HCT116 (cell line): ENCODE data around the gene PACRGL. TPM values are rescaled to one million over a fixed set of nuclear protein-coding genes. Genes with fewer than 3 reads are reported as not detected.

Experiments used
- ATAC-seq: fragments of 200-7000 bp; cut with Tn5 transposase; 2 replicates; pipeline ENCODE4 v1.9.1; 2020; ENCODE audit warnings: mild to moderate bottlenecking, moderate library complexity
- BruUV-seq: library from RNA; stranded (reverse); fragments of 400-500 nt; replicated peaks from 2 replicates; lab custom pipeline; 2021; lab: Mats Ljungman, UMichigan
- CTCF ChIA-PET: fragments of 300-600 bp; sonication (Branson Sonifier 250); formaldehyde crosslinking; loops from one replicate; lab custom pipeline; 2021; ENCODE audit warnings: antibody characterized with exemption; lab: Charles Lee
- POLR2A ChIA-PET: fragments of 300-600, 350-600 bp; sonication (Branson Sonifier 250); formaldehyde crosslinking; loops from one replicate; lab custom pipeline; 2021; ENCODE audit warnings: antibody characterized with exemption; lab: Charles Lee
- RAD21 ChIA-PET, 2 experiments: fragments of 300-600 bp; sonication (Branson Sonifier 250); formaldehyde crosslinking; loops; one replicate each; lab custom pipeline; 2023; ENCODE audit warnings: low total read pairs in 2 of 2; ENCODE audit not compliant: uncharacterized antibody in 2 of 2, unreplicated experiment in 2 of 2, low non-redundant PET in 1 of 2; lab: Charles Lee
- DNase-seq: peaks from one replicate; pipeline ENCODE4 v3.0.0-alpha.2; 2010; ENCODE audit warnings: low read depth, low spot score
- H2AFZ ChIP-seq: fragments of 200-600 bp; shearing (Covaris generic), sonication (generic); 2 replicates; pipeline ENCODE4 v1.6.1; 2017; ENCODE audit warnings: low read depth, mixed run types, mixed read lengths, antibody characterized with exemption, low read length; ENCODE audit not compliant: poor library complexity, severe bottlenecking
- H3K27ac ChIP-seq: 2 replicates; pipeline ENCODE4 v1.5.1; 2012; ENCODE audit warnings: low read depth, low read length
- H3K27me3 ChIP-seq: fragments of 200-600 bp; sonication (generic); 2 replicates; pipeline ENCODE4 v1.6.1; 2016; ENCODE audit warnings: mixed run types, low read length, mixed read lengths; ENCODE audit not compliant: insufficient read depth
- H3K36me3 ChIP-seq, 2 experiments: fragments of 200-500 bp in 1 of 2; fragments of 200-600 bp in 1 of 2; sonication (Bioruptor generic) in 1 of 2; sonication (generic) in 1 of 2; 2 replicates each; pipeline versions ENCODE4 v1.5.1 to v1.6.1; 2014 to 2016; ENCODE audit warnings: low read length in 2 of 2, inconsistent platforms in 1 of 2, mixed read lengths in 1 of 2, mixed run types in 1 of 2; ENCODE audit not compliant: insufficient read depth in 2 of 2, control insufficient read depth in 1 of 2
- H3K4me1 ChIP-seq, 2 experiments: fragments of 200-600 bp in 1 of 2; sonication (generic) in 1 of 2; 2 replicates each; pipeline versions ENCODE4 v1.5.1 to v1.6.1; 2012 to 2017; ENCODE audit warnings: low read length in 2 of 2, inconsistent platforms in 1 of 2, mild to moderate bottlenecking in 1 of 2, mixed read lengths in 1 of 2, mixed run types in 1 of 2, moderate library complexity in 1 of 2; ENCODE audit not compliant: insufficient read depth in 2 of 2, control insufficient read depth in 1 of 2
- H3K4me2 ChIP-seq: fragments of 200-600 bp; sonication (generic); 2 replicates; pipeline ENCODE4 v1.6.1; 2017; ENCODE audit warnings: mixed run types, low read length, mixed read lengths
- H3K4me3 ChIP-seq, 2 experiments: fragments of 200-600 bp in 1 of 2; sonication (generic) in 1 of 2; replicated peaks in 1 of 2; 2 replicates each; pipeline ENCODE4 v1.5.1; 2011 to 2016; ENCODE audit warnings: low read length in 2 of 2, control low read depth in 1 of 2, low read depth in 1 of 2, mild to moderate bottlenecking in 1 of 2, mixed read lengths in 1 of 2, mixed run types in 1 of 2
- H3K79me2 ChIP-seq: fragments of 200-600 bp; sonication (generic); 2 replicates; pipeline ENCODE4 v1.6.1; 2017; ENCODE audit warnings: mild to moderate bottlenecking, mixed run types, low read length, moderate library complexity, mixed read lengths; ENCODE audit not compliant: insufficient read depth
- H3K9ac ChIP-seq: fragments of 200-600 bp; sonication (generic); 2 replicates; pipeline ENCODE4 v1.6.1; 2016; ENCODE audit warnings: low read length, mixed read lengths
- H3K9me2 ChIP-seq: fragments of 200-600 bp; sonication (generic), shearing (Covaris generic); 2 replicates; pipeline ENCODE4 v1.6.1; 2017; ENCODE audit warnings: mixed run types, mild to moderate bottlenecking, moderate library complexity; ENCODE audit not compliant: insufficient read depth
- H3K9me3 ChIP-seq, 2 experiments: fragments of 200-500 bp in 1 of 2; fragments of 200-600 bp in 1 of 2; sonication (Bioruptor generic) in 1 of 2; sonication (generic) in 1 of 2; 2 replicates each; pipeline ENCODE4 v1.6.1; 2014 to 2017; ENCODE audit warnings: low read length in 2 of 2, mixed read lengths in 2 of 2, inconsistent platforms in 1 of 2, low read depth in 1 of 2, mild to moderate bottlenecking in 1 of 2, mixed run types in 1 of 2, moderate library complexity in 1 of 2; ENCODE audit not compliant: control insufficient read depth in 1 of 2, insufficient read depth in 1 of 2
- H4K20me1 ChIP-seq: fragments of 200-600 bp; sonication (generic), shearing (Covaris generic); 2 replicates; pipeline ENCODE4 v1.6.1; 2017; ENCODE audit warnings: mixed run types, mild to moderate bottlenecking, moderate library complexity; ENCODE audit not compliant: insufficient read depth
- CBX3 ChIP-seq: IDR thresholded peaks from 2 replicates; pipeline ENCODE4 v1.6.1; 2012; ENCODE audit warnings: low read depth
- CEBPB ChIP-seq: IDR thresholded peaks from 2 replicates; pipeline ENCODE4 v1.6.1; 2012; ENCODE audit warnings: low read depth
- CTCF ChIP-seq, 3 experiments: fragments of 200-600 bp in 1 of 3; sonication (generic) in 1 of 3; IDR thresholded peaks in 2 of 3; conservative IDR thresholded peaks in 1 of 3; 2 replicates each; pipeline ENCODE4 v1.5.1; 2012 to 2017; ENCODE audit warnings: low read depth in 2 of 3, low read length in 2 of 3, antibody characterized with exemption in 1 of 3, borderline replicate concordance in 1 of 3, control low read depth in 1 of 3, mild to moderate bottlenecking in 1 of 3, mixed read lengths in 1 of 3, mixed run types in 1 of 3, moderate library complexity in 1 of 3; ENCODE audit not compliant: insufficient read depth in 1 of 3
- EGR1 ChIP-seq: IDR thresholded peaks from 2 replicates; pipeline ENCODE4 v1.6.1; 2012; ENCODE audit warnings: low read depth
- ELF1 ChIP-seq: IDR thresholded peaks from 2 replicates; pipeline ENCODE4 v1.6.1; 2012; ENCODE audit warnings: low read depth, borderline replicate concordance
- FOSL1 ChIP-seq: IDR thresholded peaks from 2 replicates; pipeline ENCODE4 v1.6.1; 2012; ENCODE audit warnings: low read depth
- JUND ChIP-seq: IDR thresholded peaks from 2 replicates; pipeline ENCODE4 v1.6.1; 2012
- POLR2AphosphoS5 ChIP-seq: IDR thresholded peaks from 2 replicates; pipeline ENCODE4 v1.6.1; 2011; ENCODE audit warnings: mild to moderate bottlenecking, low read depth, low read length, moderate library complexity
- RAD21 ChIP-seq: IDR thresholded peaks from 2 replicates; pipeline ENCODE4 v1.6.1; 2012; ENCODE audit warnings: low read depth, mild to moderate bottlenecking
- REST ChIP-seq: IDR thresholded peaks from 2 replicates; pipeline ENCODE4 v1.6.1; 2012; ENCODE audit warnings: low read depth
- SIN3A ChIP-seq: IDR thresholded peaks from 2 replicates; pipeline ENCODE4 v1.6.1; 2012; ENCODE audit warnings: low read depth
- SP1 ChIP-seq: IDR thresholded peaks from 2 replicates; pipeline ENCODE4 v1.6.1; 2012; ENCODE audit warnings: low read depth
- SRF ChIP-seq: IDR thresholded peaks from 2 replicates; pipeline ENCODE4 v1.6.1; 2012; ENCODE audit warnings: low read depth
- TCF7L2 ChIP-seq: IDR thresholded peaks from 2 replicates; pipeline ENCODE4 v1.7.0; 2011; ENCODE audit warnings: borderline replicate concordance, inconsistent platforms; ENCODE audit not compliant: insufficient read depth, insufficient read length; ENCODE audit errors: extremely low read depth
- YY1 ChIP-seq: IDR thresholded peaks from 2 replicates; pipeline ENCODE4 v1.6.1; 2011; ENCODE audit warnings: low read length, low read depth, moderate library complexity, mild to moderate bottlenecking; ENCODE audit not compliant: insufficient replicate concordance; ENCODE audit errors: extremely low read depth
- ZFX ChIP-seq: fragments of 450-650 bp; IDR thresholded peaks from 2 replicates; pipeline ENCODE4 v1.6.1; 2017
- ZNF274 ChIP-seq: fragments of 200-500 bp; sonication (Bioruptor generic); IDR thresholded peaks from 2 replicates; pipeline ENCODE4 v1.6.1; 2014; ENCODE audit warnings: mild to moderate bottlenecking, low read depth, low read length, inconsistent platforms
- intact Hi-C: fragments of 100-400 bp; cut with micrococcal nuclease; formaldehyde crosslinking; loops from 2 replicates; pipeline ENCODE4 v1.10.0; 2022
- total RNA-seq: library from RNA; stranded (reverse); gene quantifications from one replicate; pipeline ENCODE4 v1.2.1, GENCODE V29; 2021; ENCODE audit not compliant: unreplicated experiment
- TF ChIP-seq, protein P1 (sequence below): IDR thresholded peaks from 2 replicates; pipeline ENCODE4 v1.6.1; 2012
- TF ChIP-seq, protein P2 (sequence below): IDR thresholded peaks from 2 replicates; pipeline ENCODE4 v1.6.1; 2012
- TF ChIP-seq, protein P3 (sequence below): IDR thresholded peaks from 2 replicates; pipeline ENCODE4 v1.6.1; 2011; ENCODE audit warnings: mild to moderate bottlenecking, low read length, moderate library complexity; ENCODE audit not compliant: insufficient replicate concordance; ENCODE audit errors: extremely low read depth

The PACRGL gene
- total RNA-seq, 1 experiment from 2014 or later: 26.4 TPM

DNA sequence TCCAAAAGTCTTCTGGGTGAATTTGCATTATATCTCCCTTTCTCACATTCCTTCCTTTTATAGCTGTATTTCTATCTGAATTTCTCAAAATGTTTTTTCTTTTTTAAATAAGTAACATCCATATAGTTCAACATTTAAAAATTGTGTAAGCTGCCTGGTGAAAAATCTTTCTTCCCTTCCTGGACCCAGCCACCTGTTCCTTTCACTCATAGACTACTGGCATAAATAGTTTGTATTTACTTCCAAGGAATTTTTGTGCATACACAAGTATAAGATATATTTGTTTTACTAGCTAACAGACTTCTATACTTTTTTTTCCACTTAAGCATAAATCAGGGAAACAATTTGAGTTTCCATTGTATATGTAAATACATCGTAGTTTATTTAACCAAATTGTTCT, 35.7 kb downstream of the PACRGL start:
- intact Hi-C loops: no loop called here
- Histone ChIP-seq H3K4me3 (no peak overlapping the region), H3K79me2 (no peaks in the 10 kb centered on the region), H3K4me1 (no peaks in the 10 kb centered on the region), H3K9me2 (no peaks in the 10 kb centered on the region), H3K27me3 (no peaks in the 10 kb centered on the region), H4K20me1 (no peaks in the 10 kb centered on the region), H3K4me2 (no peak overlapping the region), H2AFZ (no peak overlapping the region), H3K36me3 (peaks cover under 1 to 11% of the 10 kb centered on the region in 2 experiments; a peak in 2 of 4 replicates), H3K9me3 (peaks cover 0 to 15% of the 10 kb centered on the region in 2 experiments; a peak in 1 of 4 replicates), H3K9ac (no peak overlapping the region), H3K27ac (no peak overlapping the region)
- CTCF ChIA-PET: no interaction called here
- RAD21 ChIA-PET: no interaction called here
- no TSS peak for BruUV-seq
- POLR2A ChIA-PET: no interaction called here
- DNase-seq (no peak), ATAC-seq (no peak)
- no peak for TF ChIP-seq SIN3A
- no peak for TF ChIP-seq JUND
- TF ChIP-seq, protein P1, sequence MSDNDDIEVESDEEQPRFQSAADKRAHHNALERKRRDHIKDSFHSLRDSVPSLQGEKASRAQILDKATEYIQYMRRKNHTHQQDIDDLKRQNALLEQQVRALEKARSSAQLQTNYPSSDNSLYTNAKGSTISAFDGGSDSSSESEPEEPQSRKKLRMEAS: no peak
- no peak for TF ChIP-seq EGR1
- TF ChIP-seq, protein P2, sequence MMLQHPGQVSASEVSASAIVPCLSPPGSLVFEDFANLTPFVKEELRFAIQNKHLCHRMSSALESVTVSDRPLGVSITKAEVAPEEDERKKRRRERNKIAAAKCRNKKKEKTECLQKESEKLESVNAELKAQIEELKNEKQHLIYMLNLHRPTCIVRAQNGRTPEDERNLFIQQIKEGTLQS: no peak
- TF ChIP-seq, protein P3, sequence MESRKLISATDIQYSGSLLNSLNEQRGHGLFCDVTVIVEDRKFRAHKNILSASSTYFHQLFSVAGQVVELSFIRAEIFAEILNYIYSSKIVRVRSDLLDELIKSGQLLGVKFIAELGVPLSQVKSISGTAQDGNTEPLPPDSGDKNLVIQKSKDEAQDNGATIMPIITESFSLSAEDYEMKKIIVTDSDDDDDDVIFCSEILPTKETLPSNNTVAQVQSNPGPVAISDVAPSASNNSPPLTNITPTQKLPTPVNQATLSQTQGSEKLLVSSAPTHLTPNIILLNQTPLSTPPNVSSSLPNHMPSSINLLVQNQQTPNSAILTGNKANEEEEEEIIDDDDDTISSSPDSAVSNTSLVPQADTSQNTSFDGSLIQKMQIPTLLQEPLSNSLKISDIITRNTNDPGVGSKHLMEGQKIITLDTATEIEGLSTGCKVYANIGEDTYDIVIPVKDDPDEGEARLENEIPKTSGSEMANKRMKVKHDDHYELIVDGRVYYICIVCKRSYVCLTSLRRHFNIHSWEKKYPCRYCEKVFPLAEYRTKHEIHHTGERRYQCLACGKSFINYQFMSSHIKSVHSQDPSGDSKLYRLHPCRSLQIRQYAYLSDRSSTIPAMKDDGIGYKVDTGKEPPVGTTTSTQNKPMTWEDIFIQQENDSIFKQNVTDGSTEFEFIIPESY: no peak
- TF ChIP-seq CEBPB: no peak
- no peak for TF ChIP-seq ZNF274
- no peak for TF ChIP-seq YY1
- TF ChIP-seq TCF7L2: no peak
- no peak for TF ChIP-seq CTCF (IDR thresholded peaks at IDR 0.05 in 2 of 3, conservative IDR thresholded peaks at IDR 0.05 in 1 of 3; ENCODE audit: borderline replicate concordance in 1 of 3, insufficient read depth in 1 of 3, low read depth in 2 of 3, low read length in 2 of 3)
- no peak for TF ChIP-seq SRF
- TF ChIP-seq REST: no peak
- TF ChIP-seq RAD21: no peak
- TF ChIP-seq ELF1: no peak
- no peak for TF ChIP-seq CBX3
- no peak for TF ChIP-seq SP1
- TF ChIP-seq ZFX: no peak
- no peak for TF ChIP-seq FOSL1
- no peak for TF ChIP-seq POLR2AphosphoS5
- TF ChIP-seq, all 23 proteins: peak for 0
